Heart left ventricle (tissue), 16 donors: Measurements from ENCODE around the gene AHSA1. TPM values are rescaled to one million over a fixed set of nuclear protein-coding genes. Genes with fewer than 3 reads are reported as not detected.

Experiments
- ATAC-seq, 4 donors: fragments of 200-7000 bp; cut with Tn5 transposase; one replicate each; pipeline ENCODE4 v1.9.1; 2020 to 2022; ENCODE audit warnings: moderate library complexity in 4 of 4, mild to moderate bottlenecking in 3 of 4, moderate number of reproducible peaks in 1 of 4
- DNase-seq, 5 donors: peaks; one replicate each; pipeline ENCODE4 v3.0.0-alpha.2; 2020
- H3K27ac ChIP-seq, 12 donors: fragments of 200-600 bp; sonication (generic) in 4 of 12; one replicate each; pipeline versions ENCODE4 v1.5.0 to v1.8.0; 2016 to 2022; ENCODE audit warnings: mild to moderate bottlenecking in 2 of 12
- H3K27me3 ChIP-seq, 9 donors: fragments of 200-600 bp; sonication (generic) in 2 of 9; one replicate each; pipeline versions ENCODE4 v1.5.1 to v1.8.0; 2016 to 2022; ENCODE audit warnings: mild to moderate bottlenecking in 3 of 9
- H3K36me3 ChIP-seq, 9 donors: fragments of 200-600 bp; sonication (generic) in 2 of 9; one replicate each; pipeline versions ENCODE4 v1.5.0 to v1.8.0; 2018 to 2022; ENCODE audit warnings: mild to moderate bottlenecking in 2 of 9
- H3K4me1 ChIP-seq, 12 donors: fragments of 200-600 bp; sonication (generic) in 4 of 12; one replicate each; pipeline versions ENCODE4 v1.5.0 to v1.8.0; 2016 to 2022; ENCODE audit warnings: mild to moderate bottlenecking in 3 of 12
- H3K4me3 ChIP-seq, 12 donors: fragments of 200-600 bp; sonication (generic) in 4 of 12; one replicate each; pipeline versions ENCODE4 v1.5.0 to v1.8.0; 2017 to 2022; ENCODE audit warnings: mild to moderate bottlenecking in 9 of 12, moderate library complexity in 4 of 12
- H3K9me3 ChIP-seq, 12 donors: fragments of 200-600 bp; sonication (generic) in 4 of 12; one replicate each; pipeline versions ENCODE4 v1.5.0 to v1.8.0; 2016 to 2022; ENCODE audit warnings: mild to moderate bottlenecking in 1 of 12
- CTCF ChIP-seq, 12 donors: fragments of 200-600 bp; sonication (generic) in 4 of 12; IDR thresholded peaks; one replicate each; pipeline versions ENCODE4 v1.5.0 to v1.8.0; 2018 to 2022; ENCODE audit warnings: antibody characterized with exemption in 12 of 12, mild to moderate bottlenecking in 5 of 12
- POLR2A ChIP-seq, 2 donors: fragments of 450-650 bp; IDR thresholded peaks; one replicate each; pipeline ENCODE4 v1.6.1; 2017; ENCODE audit warnings: antibody characterized with exemption in 2 of 2, mild to moderate bottlenecking in 2 of 2, moderate library complexity in 2 of 2
- WGBS, 4 donors: extraction: QIAGEN DNeasy Blood & Tissue Kit in 2 of 4; methylation state at CpG; one replicate each; pipeline versions ENCODE4 v1.1.5 to v1.1.7; 2013 to 2018; 5-methylcytosine and 5-hydroxymethylcytosine counted together
- intact Hi-C, 10 donors: fragments of 100-400 bp; cut with DNase I; formaldehyde crosslinking; loops; one replicate each; pipeline versions ENCODE4 v1.11.1 to v1.14.2; 2022
- polyA plus RNA-seq, 2 donors: library from polyadenylated mRNA; stranded (reverse); fragments of 200-250 nt; gene quantifications; one replicate each; pipeline ENCODE4 v1.2.3, GENCODE V29; 2013
- total RNA-seq, 9 donors: library from RNA; depleted of rRNA in 2 of 9; stranded (reverse); fragments of >200 nt in 2 of 9; fragmentation: NEBNext Ultra II Directional in 3 of 9; extraction: Animal tissue kit (Norgen Biotek cat#: 25700) in 3 of 9; gene quantifications; one replicate each; pipeline versions ENCODE4 v1.1.0 to v1.2.4, GENCODE V29; 2016 to 2023
- donor health status: ischemic (EF 13 %, LVEDD 7.1; RV severe dilation, severe dysfunction).
- donor health status: healthy with polysubstance abuse.
- donor health status: DM: no; HTN: yes; CAD: no.
- donor health status: DM: no; HTN: no; CAD: no.
- donor health status: ischemic (EF 25% LVEDD 6.9; RV normal size, moderate dysfunction).
- donor health status: ischemic (EF 25% LVEDD 5.7; RV mildly dilated, moderate dysfunction).
- donor health status: healthy.
- donor health status: DM: yes; HTN: yes; CAD: no.
- donor health status: ischemic (EF 35%, LVEDD 5.7; RV mildly dilated, moderate dysfunction).
- donor health status: nonischemic (EF 11% LVEDD 7.7; RV severe dilation, severe dysfunction).
- donor health status: DM: yes; HTN: yes; CAD: no.
- donor health status: PGD.
- donor health status: ischemic (EF 29% LVEDD 5.4; RV normal size, mild dysfunction).
- donor health status: nonischemic (EF 23%, LVEDD 6.1; RV moderate dilation, normal function).

The AHSA1 gene
- total and polyA plus RNA-seq, 11 donors = 112 to 256 (median 152) TPM

GRCh38 chr14:77442196-77442595 is 15.7 kb upstream of the AHSA1 start:
- H3K4me3 ChIP-seq = no peak overlapping the region
- intact Hi-C loops = no loop called here
- H3K9me3 ChIP-seq = no peaks in the 10 kb centered on the region
- ATAC-seq (peak; percentile 86 to 94 (median 92)), DNase-seq (peak in 1 of 5 donors; percentile 9)
- no peaks in the 10 kb centered on the region for H3K27me3 ChIP-seq
- H3K4me1 ChIP-seq = peaks cover 0 to 16% (median 0%) of the 10 kb centered on the region in 12 donors
- peaks cover 0 to 100% (median 92%) of the 10 kb centered on the region in 9 donors for H3K36me3 ChIP-seq
- H3K27ac ChIP-seq = peak overlapping the region in 5 of 12 donors; percentile 36 to 60 (median 39)
- 54 to 65% (median 59%) methylated on average over 2 of the region's 2 CpGs for WGBS, 4 donors
- no peak for TF ChIP-seq POLR2A (IDR thresholded peaks at IDR 0.05)
- TF ChIP-seq CTCF (IDR thresholded peaks at IDR 0.05) = no peak

- H3K4me3 ChIP-seq = peak overlapping the region in 8 of 12 donors; percentile 79 to 96 (median 92)
- intact Hi-C loops = loop anchor here in 9 of 10 donors (2.0 to 10.0 kb wide), 9 partner anchors 79 to 251 kb away; partner anchors contain the start of genes GSTZ1 (in 5 of the 9), POMT2 (in 5 of the 9), ALKBH1 (in 4 of the 9) and SLIRP (in 4 of the 9)
- ATAC-seq = no peak
These were observed 1.8 kb upstream of the AHSA1 start for GRCh38 chr14:77455966-77456640.

GRCh38 chr14:77457115-77457521 is 775 bp upstream of the AHSA1 start:
- Histone ChIP-seq H3K36me3 (peaks cover 0 to 47% (median 40%) of the 10 kb centered on the region in 9 donors), H3K4me1 (peaks cover 2 to 30% (median 21%) of the 10 kb centered on the region in 12 donors), H3K9me3 (no peaks in the 10 kb centered on the region), H3K27ac (peak overlapping the region in 11 of 12 donors; percentile 68 to 97 (median 94)), H3K4me3 (peak overlapping the region; percentile 40 to 98 (median 92)), H3K27me3 (no peaks in the 10 kb centered on the region)
- intact Hi-C loops = loop anchor here in 9 of 10 donors (1.0 to 10.0 kb wide), 10 partner anchors 80 to 250 kb away; partner anchors contain the start of genes GSTZ1 (in 6 of the 9), POMT2 (in 5 of the 9), ALKBH1 (in 4 of the 9) and SLIRP (in 4 of the 9)
- TF ChIP-seq POLR2A (IDR thresholded peaks at IDR 0.05) (peak in 1 of 2 donors; percentile 83), CTCF (IDR thresholded peaks at IDR 0.05) (no peak)
- DNase-seq (no peak), ATAC-seq (peak in 1 of 4 donors; percentile 4)
- WGBS, 4 donors = 0 to 1% (median 0%) methylated on average over 14 to 18 of the region's 18 CpGs

More at GRCh38 chr14:77455966-77456640, 1.8 kb upstream of the AHSA1 start:
- DNase-seq = no peak
- Histone ChIP-seq H3K27ac (no peak overlapping the region), H3K27me3 (no peaks in the 10 kb centered on the region), H3K4me1 (peaks cover 2 to 30% (median 21%) of the 10 kb centered on the region in 12 donors), H3K9me3 (no peaks in the 10 kb centered on the region), H3K36me3 (peaks cover 0 to 47% (median 38%) of the 10 kb centered on the region in 9 donors)
- 76 to 88% (median 85%) methylated on average over 2 of the region's 2 CpGs for WGBS, 4 donors
- TF ChIP-seq POLR2A (IDR thresholded peaks at IDR 0.05) (no peak), CTCF (IDR thresholded peaks at IDR 0.05) (no peak)
